B cell (primary cell): Measurements from ENCODE around the gene SP6. TPM values are rescaled to one million over a fixed set of nuclear protein-coding genes. Genes with fewer than 3 reads are reported as not detected.

Source experiments
- ATAC-seq: fragments of 200-7000 bp; cut with Tn5 transposase; one replicate; pipeline ENCODE4 v1.10.0; 2021; ENCODE audit warnings: low read depth, mild to moderate bottlenecking, moderate number of reproducible peaks, moderate library complexity
- CTCF ChIA-PET: fragments of 350-600 bp; sonication (Branson Sonifier 250); formaldehyde crosslinking; loops from one replicate; lab custom pipeline; 2021; ENCODE audit warnings: antibody characterized with exemption, inconsistent platforms; lab: Charles Lee
- POLR2A ChIA-PET: fragments of 350-600 bp; sonication (Branson Sonifier 250); formaldehyde crosslinking; loops from one replicate; lab custom pipeline; 2021; ENCODE audit warnings: antibody characterized with exemption; lab: Charles Lee
- DNase-seq: peaks from one replicate; pipeline ENCODE4 v3.0.0; 2013
- H2AFZ ChIP-seq: 2 replicates; pipeline ENCODE4 v1.6.1; 2012; ENCODE audit warnings: mild to moderate bottlenecking, low read depth, low read length; ENCODE audit not compliant: insufficient read depth, poor library complexity, severe bottlenecking
- H3K27ac ChIP-seq, 2 donors: 1 replicate in 1 of 2; 2 replicates in 1 of 2; pipeline ENCODE4 v1.5.1; 2012 to 2013; ENCODE audit warnings: low read length in 2 of 2, mild to moderate bottlenecking in 2 of 2, moderate library complexity in 1 of 2
- H3K27me3 ChIP-seq, 4 experiments: fragments of 200-600 bp in 1 of 4; sonication (generic) in 1 of 4; replicated peaks in 1 of 4; 1 replicate in 2 of 4; 2 replicates in 2 of 4; pipeline versions ENCODE4 v1.6.1 to v1.7.0; 2013 to 2016; ENCODE audit warnings: low read length in 3 of 4, mild to moderate bottlenecking in 2 of 4, mixed read lengths in 1 of 4, moderate library complexity in 1 of 4; ENCODE audit not compliant: insufficient read depth in 4 of 4, control insufficient read depth in 3 of 4; ENCODE audit errors: control extremely low read depth in 1 of 4
- H3K36me3 ChIP-seq, 2 experiments: replicated peaks in 1 of 2; 1 replicate in 1 of 2; 2 replicates in 1 of 2; pipeline versions ENCODE4 v1.6.1 to v1.7.1; 2013; ENCODE audit warnings: low read length in 1 of 2; ENCODE audit not compliant: insufficient read depth in 2 of 2, control insufficient read depth in 1 of 2; ENCODE audit errors: control extremely low read depth in 1 of 2, extremely low read depth in 1 of 2
- H3K4me1 ChIP-seq, 2 donors: fragments of 200-600 bp in 1 of 2; sonication (generic) in 1 of 2; 1 replicate in 1 of 2; 2 replicates in 1 of 2; pipeline versions ENCODE4 v1.5.1 to v1.6.1; 2013 to 2017; ENCODE audit warnings: low read length in 2 of 2; ENCODE audit not compliant: control insufficient read depth in 2 of 2, insufficient read depth in 2 of 2
- H3K4me2 ChIP-seq: replicated peaks from 2 replicates; pipeline ENCODE3; 2012; ENCODE audit warnings: mild to moderate bottlenecking, low read depth, low read length; ENCODE audit not compliant: poor library complexity, severe bottlenecking
- H3K4me3 ChIP-seq, 5 experiments: fragments of 200-600 bp in 1 of 5; sonication (generic) in 1 of 5; 1 replicate in 3 of 5; 2 replicates in 2 of 5; pipeline versions ENCODE4 v1.5.1 to v1.7.0; 2011 to 2016; ENCODE audit warnings: low read length in 4 of 5, mild to moderate bottlenecking in 4 of 5, low read depth in 2 of 5, control low read depth in 1 of 5, moderate library complexity in 1 of 5; ENCODE audit not compliant: insufficient read depth in 1 of 5; ENCODE audit errors: control extremely low read depth in 1 of 5, extremely low read depth in 1 of 5
- H3K79me2 ChIP-seq: fragments of 200-600 bp; sonication (generic); one replicate; pipeline ENCODE4 v1.6.0; 2016; ENCODE audit warnings: low read length; ENCODE audit not compliant: control insufficient read depth, insufficient read depth
- H3K9ac ChIP-seq: fragments of 200-600 bp; sonication (generic); 2 replicates; pipeline ENCODE4 v1.6.1; 2017; ENCODE audit warnings: mild to moderate bottlenecking, low read length, moderate library complexity
- H3K9me3 ChIP-seq, 3 donors: one replicate each; pipeline versions ENCODE4 v1.6.1 to v1.7.1; 2013; ENCODE audit warnings: low read length in 2 of 3; ENCODE audit not compliant: control insufficient read depth in 2 of 3, insufficient read depth in 1 of 3; ENCODE audit errors: control extremely low read depth in 1 of 3
- H4K20me1 ChIP-seq: 2 replicates; pipeline ENCODE4 v1.6.0; 2012; ENCODE audit warnings: mild to moderate bottlenecking, low read length; ENCODE audit not compliant: insufficient read depth, control insufficient read depth, poor library complexity, severe bottlenecking
- H3K27ac Mint-ChIP-seq: one replicate; pipeline ENCODE4 v1.8.0; 2021; ENCODE audit warnings: mixed read lengths
- H3K27me3 Mint-ChIP-seq: one replicate; pipeline ENCODE4 v1.8.0; 2021; ENCODE audit warnings: mixed read lengths
- H3K4me1 Mint-ChIP-seq: one replicate; pipeline ENCODE4 v1.8.0; 2021; ENCODE audit warnings: mixed read lengths
- H3K4me3 Mint-ChIP-seq: one replicate; pipeline ENCODE4 v1.8.0; 2021; ENCODE audit warnings: mixed read lengths
- H3K9me3 Mint-ChIP-seq: one replicate; pipeline ENCODE4 v1.8.0; 2022; ENCODE audit warnings: mixed read lengths; ENCODE audit not compliant: insufficient read depth
- EZH2 ChIP-seq: IDR thresholded peaks from 2 replicates; pipeline ENCODE4 v1.6.1; 2012; ENCODE audit warnings: borderline replicate concordance, low read depth, mild to moderate bottlenecking, moderate library complexity, low read length; ENCODE audit not compliant: insufficient read depth, poor library complexity, severe bottlenecking
- WGBS: methylation state at CpG from one replicate; pipeline ENCODE4 v1.1.5; 2013; ENCODE audit warnings: missing lambda C conversion rate; ENCODE audit not compliant: insufficient coverage; 5-methylcytosine and 5-hydroxymethylcytosine counted together
- intact Hi-C: fragments of 100-400 bp; cut with micrococcal nuclease; formaldehyde crosslinking; loops from one replicate; pipeline ENCODE4 v1.10.0; 2022
- polyA plus RNA-seq: library from polyadenylated mRNA; depleted of rRNA; stranded (reverse); fragments of >200 nt; gene quantifications from 2 replicates; pipeline ENCODE4 v1.2.3, GENCODE V29; 2012
- total RNA-seq, 2 donors: library from RNA; stranded (reverse); fragments of 120-200 nt in 1 of 2; gene quantifications; 1 replicate in 1 of 2; 2 replicates in 1 of 2; pipeline versions ENCODE4 v1.2.3 to v1.2.4, GENCODE V29; 2013 to 2022
- TF ChIP-seq, protein P1 (sequence below): fragments of 200-600 bp; IDR thresholded peaks from one replicate; pipeline ENCODE4 v1.8.0; 2022; ENCODE audit warnings: antibody characterized with exemption, mild to moderate bottlenecking

SP6 gene
- total and polyA plus RNA-seq, 2 donors (not counting 1 experiment from before 2014, with no cell fraction given) = 0.04 TPM; not detected in 1

DNA sequence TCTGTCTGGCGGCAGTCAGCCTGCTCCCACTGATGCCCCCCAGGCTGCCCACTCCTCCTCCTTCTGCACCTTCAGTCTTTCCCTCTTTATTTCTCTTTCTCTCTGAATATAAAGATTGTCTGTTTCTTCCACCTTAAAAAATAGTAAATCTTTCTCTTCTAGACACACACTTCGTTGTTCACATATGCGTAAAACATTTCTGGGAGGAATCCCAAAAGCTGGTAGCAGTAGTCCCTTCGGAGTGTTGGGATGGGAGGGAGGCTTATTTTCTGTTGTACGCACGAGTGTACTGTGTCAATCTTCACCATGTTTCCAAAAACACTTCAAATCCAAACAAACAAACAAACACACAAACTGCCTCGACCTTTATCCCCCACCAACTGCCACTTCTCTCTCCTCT lies 39.3 kb downstream of the SP6 start:
- ChIA-PET CTCF (no interaction called here), POLR2A (no interaction called here)
- no peak overlapping the region for H3K4me2 ChIP-seq
- no CpG with 5 or more reads among the region's 7 CpGs for WGBS
- no peaks in the 10 kb centered on the region for H3K4me1 ChIP-seq
- H3K27me3 Mint-ChIP-seq = no peaks in the 10 kb centered on the region
- H3K4me3 ChIP-seq = no peak overlapping the region
- no peak overlapping the region for H3K9ac ChIP-seq
- H3K36me3 ChIP-seq = peaks cover 0 to 71% of the 10 kb centered on the region in 2 experiments
- ATAC-seq (no peak), DNase-seq (no peak)
- no peaks in the 10 kb centered on the region for H3K79me2 ChIP-seq
- no peaks in the 10 kb centered on the region for H3K9me3 ChIP-seq
- no peak for TF ChIP-seq EZH2
- TF ChIP-seq, protein P1, sequence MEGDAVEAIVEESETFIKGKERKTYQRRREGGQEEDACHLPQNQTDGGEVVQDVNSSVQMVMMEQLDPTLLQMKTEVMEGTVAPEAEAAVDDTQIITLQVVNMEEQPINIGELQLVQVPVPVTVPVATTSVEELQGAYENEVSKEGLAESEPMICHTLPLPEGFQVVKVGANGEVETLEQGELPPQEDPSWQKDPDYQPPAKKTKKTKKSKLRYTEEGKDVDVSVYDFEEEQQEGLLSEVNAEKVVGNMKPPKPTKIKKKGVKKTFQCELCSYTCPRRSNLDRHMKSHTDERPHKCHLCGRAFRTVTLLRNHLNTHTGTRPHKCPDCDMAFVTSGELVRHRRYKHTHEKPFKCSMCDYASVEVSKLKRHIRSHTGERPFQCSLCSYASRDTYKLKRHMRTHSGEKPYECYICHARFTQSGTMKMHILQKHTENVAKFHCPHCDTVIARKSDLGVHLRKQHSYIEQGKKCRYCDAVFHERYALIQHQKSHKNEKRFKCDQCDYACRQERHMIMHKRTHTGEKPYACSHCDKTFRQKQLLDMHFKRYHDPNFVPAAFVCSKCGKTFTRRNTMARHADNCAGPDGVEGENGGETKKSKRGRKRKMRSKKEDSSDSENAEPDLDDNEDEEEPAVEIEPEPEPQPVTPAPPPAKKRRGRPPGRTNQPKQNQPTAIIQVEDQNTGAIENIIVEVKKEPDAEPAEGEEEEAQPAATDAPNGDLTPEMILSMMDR = no peak
- no peaks in the 10 kb centered on the region for H3K9me3 Mint-ChIP-seq
- H2AFZ ChIP-seq = no peak overlapping the region
- H3K27ac ChIP-seq = no peak overlapping the region
- no peaks in the 10 kb centered on the region for H3K4me1 Mint-ChIP-seq
- intact Hi-C loops = no loop called here
- H3K4me3 Mint-ChIP-seq = no peak overlapping the region
- no peak overlapping the region for H3K27ac Mint-ChIP-seq
- no peaks in the 10 kb centered on the region for H3K27me3 ChIP-seq
- no peaks in the 10 kb centered on the region for H4K20me1 ChIP-seq

DNA sequence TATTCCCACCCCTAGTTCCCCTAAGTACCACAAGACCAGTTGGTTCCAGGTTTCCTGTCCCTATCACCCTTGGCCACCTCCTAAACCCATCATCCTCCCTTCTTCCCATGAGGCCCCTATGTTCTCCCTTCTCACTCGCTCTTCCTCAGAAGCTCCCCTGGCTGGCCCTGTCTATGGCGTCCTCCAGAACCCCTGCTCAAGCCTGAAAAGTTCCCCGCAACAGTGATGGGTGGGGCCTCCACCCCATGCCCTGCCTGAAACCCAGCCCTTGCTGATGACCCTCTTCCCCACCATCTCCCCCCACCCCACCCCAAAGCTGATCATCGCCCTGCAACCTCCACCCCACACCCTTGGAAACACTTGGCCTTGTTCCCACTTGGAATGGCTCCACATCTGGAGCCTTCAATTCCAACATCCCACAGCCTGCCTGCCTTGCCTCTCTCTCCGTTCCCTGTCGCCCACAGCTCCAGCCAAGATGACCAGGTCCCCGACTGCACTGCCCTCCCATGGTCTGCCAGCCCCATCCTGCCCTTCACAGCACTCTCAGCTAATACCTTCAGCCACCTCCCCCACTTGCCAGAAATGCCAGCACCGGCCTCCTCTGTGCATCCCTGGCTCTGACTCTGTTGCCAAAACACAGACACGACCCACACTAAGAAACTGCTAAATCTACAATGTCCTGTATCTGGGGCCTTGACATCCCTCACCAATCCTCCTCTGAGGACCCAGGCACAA lies 39.9 kb downstream of the SP6 start:
- TF ChIP-seq, protein P1 = no peak
- TF ChIP-seq EZH2 = no peak
- Histone ChIP-seq H3K9me3 (no peaks in the 10 kb centered on the region), H3K4me2 (no peak overlapping the region), H4K20me1 (no peaks in the 10 kb centered on the region), H2AFZ (no peak overlapping the region), H3K27me3 (no peaks in the 10 kb centered on the region), H3K9ac (no peak overlapping the region), H3K4me1 (no peaks in the 10 kb centered on the region), H3K27ac (no peak overlapping the region), H3K36me3 (peaks cover 0 to 66% of the 10 kb centered on the region in 2 experiments), H3K79me2 (no peaks in the 10 kb centered on the region), H3K4me3 (no peak overlapping the region)
- H3K27me3 Mint-ChIP-seq = no peaks in the 10 kb centered on the region
- POLR2A ChIA-PET = no interaction called here
- 88% methylated on average over 9 of the region's 9 CpGs for WGBS
- ATAC-seq (no peak), DNase-seq (no peak)
- intact Hi-C loops = no loop called here
- H3K4me1 Mint-ChIP-seq = no peaks in the 10 kb centered on the region
- no peaks in the 10 kb centered on the region for H3K9me3 Mint-ChIP-seq
- CTCF ChIA-PET = no interaction called here
- no peak overlapping the region for H3K27ac Mint-ChIP-seq
- H3K4me3 Mint-ChIP-seq = no peak overlapping the region
